ENCODE results near the gene PTPRD. TPM values are rescaled to one million over a fixed set of nuclear protein-coding genes. Genes with fewer than 3 reads are reported as not detected.

PTPRD gene
- total RNA-seq, 1 experiment from 2014 or later = not detected

DNA sequence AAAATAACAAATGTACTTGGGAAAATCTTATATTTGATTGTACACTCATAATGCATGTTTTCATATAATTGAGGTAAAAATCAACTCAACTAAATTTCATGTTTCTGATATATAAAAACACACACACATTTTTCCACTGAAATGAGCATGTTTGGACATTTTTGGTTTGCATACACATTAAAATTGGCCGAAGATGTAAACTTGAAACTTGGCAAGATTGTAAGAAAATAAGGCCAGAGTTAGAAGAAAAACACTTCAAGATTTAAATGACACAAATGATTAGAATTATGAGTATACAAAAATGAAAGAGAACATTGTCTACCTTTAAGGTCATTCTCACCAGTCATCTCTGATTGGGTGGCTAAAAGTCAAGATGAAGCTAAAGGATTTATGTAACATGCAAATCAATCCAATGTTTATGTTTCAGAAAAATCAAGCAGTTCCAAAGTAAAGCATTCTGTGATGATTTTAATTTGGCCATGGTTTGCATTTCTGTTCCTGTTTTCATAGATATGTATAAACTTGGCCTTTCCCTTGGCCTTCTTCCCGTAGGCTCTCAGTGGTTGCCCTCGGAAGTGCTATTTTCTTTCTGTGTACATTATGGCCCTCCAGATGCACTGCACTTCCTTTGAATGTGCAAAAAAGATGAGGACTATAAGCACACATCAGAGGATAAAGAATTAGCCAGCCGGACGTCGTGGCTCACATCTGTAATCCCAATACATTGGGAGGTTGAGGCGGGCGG is 1707.9 kb downstream of the PTPRD start:
- no peaks in the 10 kb centered on the region for H3K27me3 Mint-ChIP-seq (ENCODE audit: insufficient read depth, unreplicated experiment)
- no peaks in the 10 kb centered on the region for H3K36me3 Mint-ChIP-seq (ENCODE audit: insufficient read depth, unreplicated experiment)
- H3K9me3 Mint-ChIP-seq (ENCODE audit: unreplicated experiment) = peaks cover 22% of the 10 kb centered on the region
- no peak for DNase-seq (ENCODE audit: unreplicated experiment)
- ChIA-PET POLR2A (interaction anchor here (0.7 kb wide), 1 partner anchor 476 kb away, joined by 3 read pairs; no protein-coding TSS in a partner anchor), CTCF (interaction anchor here (0.6 to 1.1 kb wide), 4 partner anchors 9 to 419 kb away, joined by 3 to 7 read pairs (median 4); no protein-coding TSS in a partner anchor)
- BruUV-seq (replicated peaks) = no TSS peak
- no peak overlapping the region for H3K4me3 Mint-ChIP-seq (ENCODE audit: unreplicated experiment)
- intact Hi-C loops (cut with micrococcal nuclease) = no loop called here
- peaks cover 16% of the 10 kb centered on the region for H3K4me1 Mint-ChIP-seq (ENCODE audit: insufficient read depth, unreplicated experiment)
- TF ChIP-seq, protein P1, sequence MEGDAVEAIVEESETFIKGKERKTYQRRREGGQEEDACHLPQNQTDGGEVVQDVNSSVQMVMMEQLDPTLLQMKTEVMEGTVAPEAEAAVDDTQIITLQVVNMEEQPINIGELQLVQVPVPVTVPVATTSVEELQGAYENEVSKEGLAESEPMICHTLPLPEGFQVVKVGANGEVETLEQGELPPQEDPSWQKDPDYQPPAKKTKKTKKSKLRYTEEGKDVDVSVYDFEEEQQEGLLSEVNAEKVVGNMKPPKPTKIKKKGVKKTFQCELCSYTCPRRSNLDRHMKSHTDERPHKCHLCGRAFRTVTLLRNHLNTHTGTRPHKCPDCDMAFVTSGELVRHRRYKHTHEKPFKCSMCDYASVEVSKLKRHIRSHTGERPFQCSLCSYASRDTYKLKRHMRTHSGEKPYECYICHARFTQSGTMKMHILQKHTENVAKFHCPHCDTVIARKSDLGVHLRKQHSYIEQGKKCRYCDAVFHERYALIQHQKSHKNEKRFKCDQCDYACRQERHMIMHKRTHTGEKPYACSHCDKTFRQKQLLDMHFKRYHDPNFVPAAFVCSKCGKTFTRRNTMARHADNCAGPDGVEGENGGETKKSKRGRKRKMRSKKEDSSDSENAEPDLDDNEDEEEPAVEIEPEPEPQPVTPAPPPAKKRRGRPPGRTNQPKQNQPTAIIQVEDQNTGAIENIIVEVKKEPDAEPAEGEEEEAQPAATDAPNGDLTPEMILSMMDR (IDR thresholded peaks at IDR 0.05; ENCODE audit: unreplicated experiment) = no peak
- no peak overlapping the region for H3K27ac Mint-ChIP-seq (ENCODE audit: low read depth, unreplicated experiment)

DNA sequence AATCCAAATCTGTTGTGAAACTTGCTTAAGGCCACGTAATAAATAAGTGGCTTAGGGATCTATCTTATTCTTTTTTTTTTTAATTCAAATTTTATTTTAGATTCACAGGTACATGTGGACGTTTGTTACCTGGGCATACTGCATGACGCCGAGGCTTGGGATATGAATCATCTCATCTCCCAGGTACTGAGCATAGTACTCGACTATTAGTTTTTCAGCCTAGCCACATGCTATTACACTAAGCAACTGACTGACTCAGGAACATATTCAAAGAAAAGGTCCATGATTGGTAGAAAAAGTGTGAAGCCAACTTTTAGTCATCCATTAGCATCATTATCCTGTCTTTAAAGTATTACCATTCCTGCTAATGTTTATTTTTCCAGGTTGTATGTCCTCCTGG is 1709.7 kb downstream of the PTPRD start:
- peak; percentile 11 for DNase-seq (ENCODE audit: unreplicated experiment)
- TF ChIP-seq, protein P1 (IDR thresholded peaks at IDR 0.05; ENCODE audit: unreplicated experiment) = no peak
- POLR2A ChIA-PET = no interaction called here
- Mint-ChIP-seq H3K4me3 (ENCODE audit: unreplicated experiment) (no peak overlapping the region), H3K27ac (ENCODE audit: low read depth, unreplicated experiment) (no peak overlapping the region), H3K27me3 (ENCODE audit: insufficient read depth, unreplicated experiment) (no peaks in the 10 kb centered on the region), H3K36me3 (ENCODE audit: insufficient read depth, unreplicated experiment) (no peaks in the 10 kb centered on the region), H3K4me1 (ENCODE audit: insufficient read depth, unreplicated experiment) (peaks cover 14% of the 10 kb centered on the region), H3K9me3 (ENCODE audit: unreplicated experiment) (peaks cover 10% of the 10 kb centered on the region)
- no TSS peak for BruUV-seq (replicated peaks)
- intact Hi-C loops (cut with micrococcal nuclease) = no loop called here
- CTCF ChIA-PET = no interaction called here

DNA sequence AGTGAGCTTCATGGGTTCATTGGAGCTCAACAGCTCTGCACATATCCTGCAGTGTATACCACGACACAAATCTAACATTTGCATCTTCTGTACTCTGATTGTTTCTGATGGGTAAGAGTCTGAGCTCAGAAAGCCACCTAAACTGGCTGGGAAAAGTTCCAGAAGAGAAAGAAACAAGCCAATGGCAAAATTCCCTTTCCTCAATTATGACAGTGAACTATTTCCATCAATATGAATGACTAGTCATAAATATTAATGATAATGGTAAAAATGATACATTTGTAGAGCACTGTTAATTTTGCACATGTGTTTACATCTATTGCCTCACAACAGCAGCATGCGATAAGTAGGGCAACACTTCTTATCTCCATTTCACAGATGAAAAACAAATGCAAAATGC is 1711.7 kb downstream of the PTPRD start:
- Mint-ChIP-seq H3K27ac (ENCODE audit: low read depth, unreplicated experiment) (no peak overlapping the region), H3K4me3 (ENCODE audit: unreplicated experiment) (no peak overlapping the region), H3K36me3 (ENCODE audit: insufficient read depth, unreplicated experiment) (no peaks in the 10 kb centered on the region), H3K4me1 (ENCODE audit: insufficient read depth, unreplicated experiment) (peaks cover 5% of the 10 kb centered on the region), H3K27me3 (ENCODE audit: insufficient read depth, unreplicated experiment) (no peaks in the 10 kb centered on the region), H3K9me3 (ENCODE audit: unreplicated experiment) (no peaks in the 10 kb centered on the region)
- ChIA-PET POLR2A (no interaction called here), CTCF (no interaction called here)
- TF ChIP-seq, protein P1 (IDR thresholded peaks at IDR 0.05; ENCODE audit: unreplicated experiment) = no peak
- no TSS peak for BruUV-seq (replicated peaks)
- intact Hi-C loops (cut with micrococcal nuclease) = no loop called here
- no peak for DNase-seq (ENCODE audit: unreplicated experiment)

DNA sequence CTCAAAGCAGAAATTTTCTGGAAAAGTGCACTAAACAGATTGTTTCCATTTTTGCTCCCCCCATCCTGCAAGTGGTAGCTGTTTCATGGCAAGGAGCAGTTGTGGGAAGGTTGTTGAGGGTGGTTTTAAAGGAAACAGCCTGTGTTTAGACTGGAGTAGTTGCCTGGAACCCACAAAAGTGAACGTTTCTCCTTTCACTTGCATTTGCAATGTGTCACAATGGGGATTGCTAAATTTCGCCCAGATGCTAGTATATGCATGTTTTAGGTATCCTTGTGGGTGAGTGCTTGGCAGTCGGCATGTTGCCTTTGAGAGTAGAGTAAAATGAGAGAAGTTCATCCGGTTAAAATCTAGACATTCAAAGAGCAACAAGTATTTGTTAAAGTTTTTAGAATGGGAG is 1713.3 kb downstream of the PTPRD start:
- Mint-ChIP-seq H3K4me1 (ENCODE audit: insufficient read depth, unreplicated experiment) (peaks cover 10% of the 10 kb centered on the region), H3K27me3 (ENCODE audit: insufficient read depth, unreplicated experiment) (no peaks in the 10 kb centered on the region), H3K9me3 (ENCODE audit: unreplicated experiment) (no peaks in the 10 kb centered on the region), H3K4me3 (ENCODE audit: unreplicated experiment) (no peak overlapping the region), H3K36me3 (ENCODE audit: insufficient read depth, unreplicated experiment) (no peaks in the 10 kb centered on the region), H3K27ac (ENCODE audit: low read depth, unreplicated experiment) (no peak overlapping the region)
- ChIA-PET CTCF (interaction anchor here (0.6 kb wide), 1 partner anchor 1955 kb away, joined by 3 read pairs; no protein-coding TSS in a partner anchor), POLR2A (no interaction called here)
- intact Hi-C loops (cut with micrococcal nuclease) = loop anchor here (5.0 kb wide), 6 partner anchors 103 to 1497 kb away; no protein-coding TSS in a partner anchor
- TF ChIP-seq, protein P1 (IDR thresholded peaks at IDR 0.05; ENCODE audit: unreplicated experiment) = no peak
- peak; percentile 28 for DNase-seq (ENCODE audit: unreplicated experiment)
- BruUV-seq (replicated peaks) = no TSS peak
